ENCODE data around the gene KRT38. TPM values are rescaled to one million over a fixed set of nuclear protein-coding genes. Genes with fewer than 3 reads are reported as not detected.
A peak's percentile ranks its signal among the peaks of the same experiment; 100 is the strongest.

Gene KRT38
- total and polyA plus RNA-seq, 2 of the 8 experiments (the other 6 are each of a cell fraction or from before 2014, with no cell fraction given): not detected

GRCh38 chr17:41456204-41456603 lies 15.4 kb upstream of the KRT38 start:
- Histone ChIP-seq H4K5ac (ENCODE audit: insufficient read length, low read depth, low read length) (no peak overlapping the region), H3K9me3 (ENCODE audit: insufficient read depth in 2 of 2, low read depth in 1 of 2, low read length in 1 of 2) (peaks cover 3 to 9% of the 10 kb centered on the region in 2 experiments; a peak in 2 of 4 replicates), H3K18ac (ENCODE audit: extremely low read depth, low read length) (no peak overlapping the region), H2BK20ac (ENCODE audit: low read length) (no peak overlapping the region), H4K91ac (replicated peaks; ENCODE audit: insufficient read length, low read length) (no peak overlapping the region), H2AFZ (ENCODE audit: low read length) (no peak overlapping the region), H3K4ac (replicated peaks; ENCODE audit: insufficient read length, low read depth, low read length) (no peak overlapping the region), H3K23ac (ENCODE audit: insufficient read length) (no peak overlapping the region), H2BK120ac (replicated peaks; ENCODE audit: low read depth, low read length) (no peak overlapping the region), H2BK12ac (ENCODE audit: low read depth, low read length) (no peak overlapping the region), H3K27ac (ENCODE audit: low read depth, low read length) (no peak overlapping the region), H3K4me1 (replicated peaks in 1 of 4; ENCODE audit: control insufficient read depth in 3 of 4, insufficient read depth in 4 of 4, low read length in 3 of 4) (no peaks in the 10 kb centered on the region), H3K9ac (replicated peaks in 1 of 4; ENCODE audit: extremely low read depth in 1 of 4, low read depth in 3 of 4, low read length in 3 of 4) (no peak overlapping the region), H3K4me3 (ENCODE audit: extremely low read depth in 1 of 4, insufficient read depth in 2 of 4, low read depth in 3 of 4, low read length in 4 of 4) (no peak overlapping the region), H2AK5ac (ENCODE audit: low read depth, low read length) (no peak overlapping the region), H3K79me2 (ENCODE audit: control insufficient read depth in 1 of 2, insufficient read depth in 2 of 2, low read length in 2 of 2) (no peaks in the 10 kb centered on the region), H3K4me2 (ENCODE audit: insufficient read depth in 1 of 2, low read depth in 2 of 2, low read length in 2 of 2) (no peak overlapping the region), H3K14ac (ENCODE audit: insufficient read length) (no peak overlapping the region), H4K20me1 (replicated peaks in 1 of 2; ENCODE audit: control insufficient read depth in 1 of 2, insufficient read depth in 2 of 2, low read length in 2 of 2) (no peaks in the 10 kb centered on the region), H3K79me1 (ENCODE audit: low read depth, low read length) (no peaks in the 10 kb centered on the region), H3K27me3 (replicated peaks in 1 of 4; ENCODE audit: control insufficient read depth in 3 of 4, extremely low read depth in 1 of 4, insufficient read depth in 3 of 4, low read length in 3 of 4) (no peaks in the 10 kb centered on the region), H3K36me3 (ENCODE audit: control insufficient read depth in 2 of 4, insufficient read depth in 4 of 4, low read length in 3 of 4) (no peaks in the 10 kb centered on the region), H2BK15ac (ENCODE audit: low read length) (no peak overlapping the region), H2BK5ac (ENCODE audit: low read depth, low read length) (no peak overlapping the region), H3K23me2 (ENCODE audit: low read depth, low read length) (no peaks in the 10 kb centered on the region), H4K8ac (ENCODE audit: extremely low read depth, insufficient read depth, low read length) (peak overlapping the region; percentile 43; the same call in 1 of the 2 replicates), H3K56ac (replicated peaks; ENCODE audit: insufficient read length, low read depth, low read length) (no peak overlapping the region)
- POLR2A ChIA-PET (ENCODE audit: partially characterized antibody): no interaction called here
- TF ChIP-seq, protein P1, sequence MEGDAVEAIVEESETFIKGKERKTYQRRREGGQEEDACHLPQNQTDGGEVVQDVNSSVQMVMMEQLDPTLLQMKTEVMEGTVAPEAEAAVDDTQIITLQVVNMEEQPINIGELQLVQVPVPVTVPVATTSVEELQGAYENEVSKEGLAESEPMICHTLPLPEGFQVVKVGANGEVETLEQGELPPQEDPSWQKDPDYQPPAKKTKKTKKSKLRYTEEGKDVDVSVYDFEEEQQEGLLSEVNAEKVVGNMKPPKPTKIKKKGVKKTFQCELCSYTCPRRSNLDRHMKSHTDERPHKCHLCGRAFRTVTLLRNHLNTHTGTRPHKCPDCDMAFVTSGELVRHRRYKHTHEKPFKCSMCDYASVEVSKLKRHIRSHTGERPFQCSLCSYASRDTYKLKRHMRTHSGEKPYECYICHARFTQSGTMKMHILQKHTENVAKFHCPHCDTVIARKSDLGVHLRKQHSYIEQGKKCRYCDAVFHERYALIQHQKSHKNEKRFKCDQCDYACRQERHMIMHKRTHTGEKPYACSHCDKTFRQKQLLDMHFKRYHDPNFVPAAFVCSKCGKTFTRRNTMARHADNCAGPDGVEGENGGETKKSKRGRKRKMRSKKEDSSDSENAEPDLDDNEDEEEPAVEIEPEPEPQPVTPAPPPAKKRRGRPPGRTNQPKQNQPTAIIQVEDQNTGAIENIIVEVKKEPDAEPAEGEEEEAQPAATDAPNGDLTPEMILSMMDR (IDR thresholded peaks at IDR 0.05; ENCODE audit: control extremely low read depth in 1 of 3, insufficient read depth in 1 of 3, low read depth in 1 of 3, low read length in 3 of 3): peak; percentile 45 to 70 (median 58)
- no peak for TF ChIP-seq ATF2 (IDR thresholded peaks at IDR 0.05; ENCODE audit: low read length)
- no peak for TF ChIP-seq TCF12 (IDR thresholded peaks at IDR 0.05; ENCODE audit: low read depth, low read length)
- no peak for TF ChIP-seq ZNF274 (IDR thresholded peaks at IDR 0.05; ENCODE audit: borderline replicate concordance, extremely low read depth, low read length)
- peak; percentile 64 to 70 for TF ChIP-seq RAD21 (IDR thresholded peaks at IDR 0.05 in 1 of 2, conservative IDR thresholded peaks at IDR 0.05 in 1 of 2; ENCODE audit: low read depth in 2 of 2, low read length in 2 of 2)
- CTCF ChIA-PET (ENCODE audit: partially characterized antibody): interaction anchor here (0.6 to 3.6 kb wide), 8 partner anchors 9 to 571 kb away, joined by 3 to 15 read pairs (median 4); no protein-coding TSS in a partner anchor
- no peak for FAIRE-seq
- 71% methylated on average over 3 of the region's 3 CpGs; no CpG with 5 or more reads in 1 of the 2 experiments for WGBS, 2 experiments (ENCODE audit: extremely low coverage in 1 of 2, insufficient coverage in 1 of 2, insufficient read length in 1 of 2, insufficient replicate concordance in 2 of 2, low coverage in 1 of 2, low lambda C conversion rate in 2 of 2, missing lambda C conversion rate in 1 of 2)
- peak in 1 of 2 experiments; percentile 49 for DNase-seq (ENCODE audit: low read depth in 1 of 2, low spot score in 2 of 2)

Data from H1 (cell line).